Panc1 (cell line): Measurements from ENCODE around the gene CORO7.

ENCODE experiments used
- CTCF ChIP-seq: fragments of 450-650 bp; IDR thresholded peaks from 2 replicates; pipeline ENCODE4 v1.5.1; 2017; ENCODE audit warnings: mild to moderate bottlenecking
- POLR2AphosphoS5 ChIP-seq: IDR thresholded peaks from 2 replicates; pipeline ENCODE4 v1.6.1; 2012; ENCODE audit warnings: mild to moderate bottlenecking, low read depth, low read length, moderate library complexity
- REST ChIP-seq, 2 experiments: IDR thresholded peaks; 2 replicates each; pipeline ENCODE4 v1.6.1; 2011 to 2012; ENCODE audit warnings: low read depth in 2 of 2, control low read depth in 1 of 2, low read length in 1 of 2, mild to moderate bottlenecking in 1 of 2, moderate library complexity in 1 of 2; ENCODE audit not compliant: insufficient read depth in 1 of 2
- SIN3A ChIP-seq: IDR thresholded peaks from 2 replicates; pipeline ENCODE4 v1.6.1; 2012; ENCODE audit warnings: low read depth, mild to moderate bottlenecking, low read length, moderate library complexity, borderline replicate concordance; ENCODE audit not compliant: insufficient read depth

- TF ChIP-seq CTCF (no peak), REST (IDR thresholded peaks at IDR 0.05; ENCODE audit: insufficient read depth in 1 of 2, low read depth in 2 of 2, low read length in 1 of 2) (no peak), POLR2AphosphoS5 (no peak), SIN3A (no peak)
Measured at GRCh38 chr16:4401094-4401501, 15.3 kb downstream of the CORO7 start.
